Stimulated activated CD4-positive, alpha-beta T cell treated with anti-CD3 and anti-CD28 coated beads, Interleukin-15, amount 100 ng/mL, for 1 hour (primary cell): ENCODE results near the gene FAM43B.
"Not testable (repeated sequence)": the region's sequence is repeated elsewhere in the genome, so short reads cannot be mapped to it uniquely, and the experiment has no call there.

ENCODE experiments used
- DNase-seq, 2 donors: peaks; one replicate each; pipeline ENCODE4 v3.0.0-alpha.2; 2020; ENCODE audit warnings: low read depth in 1 of 2, low spot score in 1 of 2

Gene FAM43B

GRCh38 chr1:20551945-20552727 lies at the start of gene FAM43B:
TSS of gene FAM43B (plus strand) at chr1:20552573. CDS start at chr1:20552974, 401 bp downstream.
- DNase-seq, result no peak

DNA sequence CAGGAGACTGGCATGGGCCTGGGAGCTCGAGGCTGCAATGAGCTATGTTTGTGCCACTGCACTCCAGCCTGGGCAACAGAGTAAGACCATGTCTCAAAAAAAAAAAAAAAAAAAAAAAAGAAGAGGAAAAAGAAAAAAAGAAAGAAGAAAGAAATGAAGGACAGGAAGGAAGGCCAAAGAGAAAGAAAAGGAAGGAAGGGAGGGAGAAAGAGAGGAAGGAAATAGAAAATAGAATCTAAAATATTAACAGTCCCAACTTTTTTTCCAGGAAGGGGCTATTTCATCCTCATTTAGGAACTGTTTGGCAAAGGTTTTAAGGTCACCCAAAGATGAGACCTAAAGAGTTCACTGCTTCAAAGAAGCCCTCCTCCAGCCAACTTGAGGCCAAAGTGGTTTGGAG lies 46.9 kb upstream of the FAM43B start:
- no peak for DNase-seq

DNA sequence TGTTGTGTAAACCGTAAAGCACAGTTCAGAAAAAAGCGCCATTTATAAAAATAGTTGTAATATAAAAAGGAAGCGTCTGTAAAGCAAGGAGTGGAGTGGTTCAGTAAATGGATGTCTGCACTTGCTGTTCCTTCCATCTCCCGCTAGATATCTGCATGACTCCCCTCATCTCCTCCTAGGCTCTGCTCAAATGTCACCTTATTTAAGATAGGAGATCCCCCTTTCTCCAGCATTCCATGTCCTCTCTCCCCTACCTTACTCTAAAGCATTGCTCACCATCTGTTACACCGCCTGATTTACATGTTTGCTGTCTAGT lies 45.2 kb upstream of the FAM43B start:
- DNase-seq, result no peak

- DNase-seq, result peak; percentile 80 to 91
Observed at GRCh38 chr1:20507564-20508410, 44.6 kb upstream of the FAM43B start, which contains the start of gene MUL1. TSS of gene MUL1 (minus strand) at chr1:20508151. CDS start at chr1:20508024, 127 bp downstream.

- DNase-seq, result no peak
Observed at GRCh38 chr1:20508411-20508771, 44.0 kb upstream of the FAM43B start.

DNA sequence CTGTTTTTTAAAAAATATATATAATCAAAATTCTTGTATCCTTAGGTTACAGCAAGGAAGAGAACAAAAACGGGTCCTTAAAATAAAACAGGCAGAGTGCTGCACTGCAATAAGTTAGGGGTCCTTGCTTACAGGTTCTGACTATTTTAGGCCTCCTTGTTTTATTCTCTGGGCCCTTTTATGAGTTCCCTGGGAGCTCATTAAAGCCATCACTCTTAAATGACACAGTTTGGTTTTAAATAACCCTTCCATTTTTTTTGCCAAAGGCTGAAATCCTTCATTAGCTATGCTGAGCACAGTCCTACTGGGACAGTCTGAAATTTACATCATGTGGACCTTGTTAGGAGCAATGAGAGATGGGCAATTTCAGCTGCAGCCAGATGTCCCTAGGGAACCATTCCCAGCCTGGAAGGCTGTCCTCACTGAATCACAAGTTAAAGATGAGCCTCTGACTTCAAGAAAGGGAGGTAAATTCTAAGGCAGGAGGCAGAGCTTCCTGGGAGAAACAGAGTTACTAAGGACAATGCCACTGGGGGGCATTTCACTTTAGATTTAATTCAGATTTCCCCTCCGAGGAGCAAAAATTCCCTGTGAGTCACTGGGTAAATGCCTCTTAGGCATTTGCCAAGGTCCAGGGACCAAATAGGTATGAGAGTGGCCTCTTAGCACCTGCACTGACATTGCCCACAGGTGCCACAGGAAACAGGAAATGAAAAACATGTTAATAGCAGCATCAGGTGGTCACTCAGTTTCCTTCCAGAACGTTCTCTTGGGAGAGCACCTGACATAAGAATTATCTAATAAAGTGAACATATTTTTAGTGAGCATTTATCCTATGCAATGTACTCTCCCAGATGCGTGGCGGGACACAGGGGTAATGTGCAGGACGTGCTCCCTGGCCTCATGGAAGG lies 40.6 kb upstream of the FAM43B start:
- DNase-seq, result no peak

DNA sequence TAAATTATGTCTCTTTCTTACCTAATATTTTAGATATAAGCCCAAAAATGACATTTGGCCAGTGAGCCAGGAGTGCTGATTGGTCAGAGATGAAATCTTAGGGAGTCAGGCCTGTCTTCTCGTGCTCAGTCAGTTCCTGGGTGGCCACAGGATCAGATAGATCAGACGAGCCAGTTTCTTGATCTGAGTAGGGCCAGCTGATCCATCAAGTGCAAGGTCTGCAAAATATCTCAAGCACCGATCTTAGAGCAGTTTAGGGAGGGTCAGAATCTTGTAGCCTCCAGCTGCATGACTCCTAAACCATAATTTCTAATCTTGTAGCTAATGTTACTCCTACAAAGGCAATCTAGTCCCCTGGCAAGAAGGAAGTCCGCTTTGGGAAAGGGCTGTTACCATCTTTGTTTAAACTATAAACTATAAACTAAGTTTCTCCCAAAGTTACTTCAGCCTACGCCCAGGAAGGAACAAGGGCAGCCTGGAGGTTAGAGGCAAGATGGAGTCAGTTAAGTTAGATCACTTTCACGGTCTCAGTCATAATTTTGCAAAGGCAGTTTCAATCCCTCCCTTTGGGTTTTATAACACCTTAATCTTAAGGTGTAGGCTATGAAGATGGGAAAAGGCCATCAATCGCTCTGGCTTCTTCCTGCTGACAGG lies 32.6 kb upstream of the FAM43B start:
- DNase-seq, result not testable (repeated sequence)

- DNase-seq, result peak; percentile 20 to 27
Observed at GRCh38 chr1:20521960-20522861, 30.2 kb upstream of the FAM43B start.

GRCh38 chr1:20526267-20526666 lies 26.1 kb upstream of the FAM43B start:
- no peak for DNase-seq

DNA sequence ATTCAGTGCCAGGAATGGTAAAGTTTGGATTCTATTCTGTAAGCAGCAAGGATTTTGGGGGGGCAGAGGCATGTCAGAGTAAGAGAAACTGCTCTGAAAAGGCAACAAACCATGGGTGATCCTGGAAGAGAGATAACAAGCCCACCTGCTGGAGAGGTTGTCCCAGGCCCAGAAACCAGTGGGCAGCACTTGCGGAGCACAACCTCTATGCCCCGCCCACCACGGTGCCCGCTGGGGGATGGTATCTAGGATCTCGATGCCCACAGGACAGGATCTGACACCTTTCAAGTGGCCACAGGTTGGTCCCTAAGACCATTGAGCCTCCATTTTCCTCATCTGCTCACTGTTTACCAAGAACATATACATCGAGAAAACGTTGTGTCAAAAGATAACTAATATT lies 24.2 kb upstream of the FAM43B start:
- no peak for DNase-seq

DNA sequence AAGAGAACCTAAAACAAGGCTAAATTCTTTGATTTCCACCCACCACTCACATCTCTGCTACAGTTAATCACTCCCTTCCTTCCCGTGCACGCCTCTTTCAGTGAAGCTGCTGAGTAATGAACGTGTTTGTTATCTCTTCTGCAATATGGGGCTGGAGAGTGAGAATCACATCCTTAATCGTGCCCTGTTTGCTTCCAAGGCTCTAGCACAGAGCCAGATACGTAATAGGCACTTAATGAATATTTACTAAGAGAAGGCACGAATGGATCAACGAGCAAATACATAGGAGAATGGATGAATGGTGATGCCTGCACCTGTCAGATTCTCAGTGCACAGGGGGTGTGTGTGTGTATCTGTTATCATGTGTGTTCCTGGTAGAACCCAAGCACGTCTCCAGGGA lies 22.1 kb upstream of the FAM43B start:
- DNase-seq, result no peak

DNA sequence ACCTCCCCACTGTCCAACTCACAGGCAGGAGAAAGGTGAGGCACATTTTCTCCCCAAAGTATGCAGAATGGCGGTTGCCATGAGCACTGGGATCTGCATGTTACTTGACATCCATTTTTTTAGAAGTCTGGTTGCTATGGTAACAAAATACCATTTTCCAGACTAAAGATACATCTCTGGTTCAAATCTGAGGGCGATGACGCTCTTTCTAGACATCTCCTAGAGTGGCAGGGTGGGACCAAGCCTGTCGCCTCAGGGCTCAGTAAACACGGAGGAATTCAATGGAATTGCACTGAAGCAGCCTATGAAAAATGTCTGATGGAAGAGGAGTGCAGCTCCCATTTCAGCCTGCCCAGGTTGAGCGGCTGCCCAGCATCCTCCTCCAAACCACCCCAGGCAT lies 21.5 kb upstream of the FAM43B start:
- DNase-seq, result no peak

GRCh38 chr1:20533635-20534034 lies 18.7 kb upstream of the FAM43B start:
- DNase-seq, result no peak

- DNase-seq, result no peak
Observed at GRCh38 chr1:20534659-20535417, 17.5 kb upstream of the FAM43B start.

DNA sequence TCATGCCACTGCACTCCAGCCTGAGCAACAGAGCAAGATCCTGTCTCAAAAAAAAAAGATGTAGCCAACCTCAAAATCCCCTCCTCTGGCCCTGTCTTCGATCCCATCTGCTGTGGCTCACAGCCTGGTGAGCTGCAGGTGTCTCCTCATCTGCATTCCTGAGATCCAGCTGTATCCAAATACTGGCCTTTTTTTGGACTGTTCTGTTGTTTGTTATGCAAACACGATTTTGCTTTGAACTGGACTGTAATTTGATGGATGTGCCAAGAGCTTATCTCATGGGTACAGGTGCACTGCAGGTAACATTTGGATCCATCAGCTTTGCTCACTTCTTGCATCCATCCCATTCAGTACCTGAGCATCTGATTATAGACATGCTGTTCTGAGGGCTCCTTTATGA lies 14.1 kb upstream of the FAM43B start:
- DNase-seq, result no peak

DNA sequence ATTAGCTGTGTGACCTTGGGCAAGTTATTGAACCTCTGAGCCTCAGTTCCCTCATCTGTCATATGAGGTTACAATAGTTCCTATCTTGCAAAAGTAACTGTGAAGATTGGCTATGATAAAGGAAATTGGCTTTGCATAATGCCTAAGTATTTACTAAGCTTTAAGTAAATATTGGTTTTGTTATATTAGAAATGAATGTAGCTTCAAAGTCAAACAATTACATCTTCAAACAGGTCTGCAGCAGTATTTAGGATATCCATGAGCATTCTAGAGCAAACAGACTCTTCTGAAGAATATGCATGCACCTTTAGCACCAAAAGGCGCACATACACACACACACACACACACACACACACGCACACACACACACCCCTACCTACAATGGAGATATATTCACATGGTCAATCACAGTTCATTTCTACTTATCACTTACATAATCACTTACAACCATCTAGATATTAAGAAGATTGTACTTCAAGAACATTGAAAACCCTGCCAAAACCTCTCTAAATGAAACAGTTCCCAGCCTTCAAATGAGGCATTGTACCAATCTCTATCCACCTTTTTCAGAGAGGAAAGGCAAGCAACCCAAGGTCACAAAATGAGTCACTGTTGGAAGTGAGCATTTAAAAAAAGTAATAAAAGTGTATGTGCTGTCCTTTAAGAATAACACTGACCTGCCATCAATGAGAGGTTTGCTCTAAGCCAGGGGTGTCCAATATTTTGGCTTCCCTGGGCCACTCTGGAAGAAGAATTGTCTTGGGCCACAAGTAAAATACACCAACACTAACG lies 13.4 kb upstream of the FAM43B start:
- no peak for DNase-seq

DNA sequence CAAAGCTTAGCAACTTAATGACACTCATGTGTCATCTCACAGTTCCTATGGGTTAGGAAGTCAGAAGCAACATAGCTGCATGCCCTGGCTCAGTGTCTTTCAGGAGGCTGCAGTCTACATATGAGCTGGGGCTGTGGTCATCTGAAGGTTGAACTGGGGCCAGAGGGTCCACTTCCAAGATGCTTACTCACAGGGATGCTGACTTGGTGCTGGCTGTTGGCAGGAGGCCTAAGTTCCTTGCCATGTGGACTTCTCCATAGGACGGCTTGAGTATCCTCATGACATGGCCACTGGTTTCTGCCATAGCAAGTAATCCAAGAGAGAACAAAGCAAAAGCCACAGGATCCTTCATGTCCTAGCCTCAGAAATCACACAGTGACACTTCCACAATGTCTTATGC lies 12.1 kb upstream of the FAM43B start:
- no peak for DNase-seq

GRCh38 chr1:20546637-20547036 lies 5.7 kb upstream of the FAM43B start:
- DNase-seq, result no peak
